GM23338 (cell line): ENCODE measurements around the gene CASP2. TPM values are rescaled to one million over a fixed set of nuclear protein-coding genes. Genes with fewer than 3 reads are reported as not detected.

Experiments
- ATAC-seq: fragments of 200-7000 bp; cut with Tn5 transposase; 3 replicates; pipeline ENCODE4 v1.9.1; 2020
- DNase-seq: peaks from one replicate; pipeline ENCODE4 v3.0.0-alpha.2; 2015; ENCODE audit warnings: low spot score
- H2AFZ ChIP-seq: fragments of 200-600 bp; sonication (generic); 2 replicates; pipeline ENCODE4 v1.8.0; 2016; ENCODE audit warnings: antibody characterized with exemption, mild to moderate bottlenecking, moderate library complexity
- H3F3A ChIP-seq: fragments of 200-600 bp; sonication (generic); replicated peaks from 2 replicates; pipeline ENCODE4 v1.8.0; 2017; ENCODE audit warnings: antibody characterized with exemption, mixed run types, low read depth
- H3K27ac ChIP-seq: fragments of 200-600 bp; sonication (generic); 2 replicates; pipeline ENCODE4 v1.6.1; 2016; ENCODE audit warnings: low read depth
- H3K27me3 ChIP-seq: fragments of 200-600 bp; sonication (generic); 2 replicates; pipeline ENCODE4 v1.8.0; 2016; ENCODE audit warnings: mild to moderate bottlenecking, mixed run types, moderate library complexity; ENCODE audit not compliant: insufficient read depth
- H3K36me3 ChIP-seq: fragments of 200-600 bp; sonication (generic); 2 replicates; pipeline ENCODE4 v1.8.0; 2016; ENCODE audit warnings: mild to moderate bottlenecking; ENCODE audit not compliant: insufficient read depth
- H3K4me1 ChIP-seq: fragments of 200-600 bp; sonication (generic); 2 replicates; pipeline ENCODE4 v1.8.0; 2016; ENCODE audit warnings: mild to moderate bottlenecking, moderate library complexity; ENCODE audit not compliant: insufficient read depth
- H3K4me2 ChIP-seq: fragments of 200-600 bp; sonication (generic); 2 replicates; pipeline ENCODE4 v1.7.1; 2017; ENCODE audit warnings: mixed run types
- H3K4me3 ChIP-seq: fragments of 200-600 bp; sonication (generic); 2 replicates; pipeline ENCODE4 v1.6.1; 2016; ENCODE audit warnings: mixed run types
- H3K79me2 ChIP-seq: fragments of 200-600 bp; sonication (generic); replicated peaks from 2 replicates; pipeline ENCODE4 v1.8.0; 2017; ENCODE audit warnings: mild to moderate bottlenecking; ENCODE audit not compliant: insufficient read depth
- H3K9me2 ChIP-seq: fragments of 200-600 bp; sonication (generic); 2 replicates; pipeline ENCODE4 v1.8.0; 2017; ENCODE audit not compliant: insufficient read depth
- H4K20me1 ChIP-seq: fragments of 200-600 bp; sonication (generic); replicated peaks from 2 replicates; pipeline ENCODE4 v1.8.0; 2017; ENCODE audit warnings: mild to moderate bottlenecking; ENCODE audit not compliant: insufficient read depth
- H3K27ac Mint-ChIP-seq: 2 replicates; pipeline ENCODE4 v1.8.0; 2020; ENCODE audit warnings: inconsistent platforms, mild to moderate bottlenecking, moderate library complexity, mixed read lengths
- H3K27me3 Mint-ChIP-seq: 3 replicates; pipeline ENCODE4 v1.8.0; 2022; ENCODE audit warnings: low read depth, mild to moderate bottlenecking, moderate library complexity, mixed read lengths, inconsistent platforms; ENCODE audit not compliant: insufficient read depth, poor library complexity
- H3K36me3 Mint-ChIP-seq: 3 replicates; pipeline ENCODE4 v1.8.0; 2021; ENCODE audit warnings: low read depth, mild to moderate bottlenecking, inconsistent platforms, moderate library complexity, mixed read lengths
- H3K4me1 Mint-ChIP-seq: 3 replicates; pipeline ENCODE4 v1.8.0; 2020; ENCODE audit warnings: mild to moderate bottlenecking, inconsistent platforms, mixed read lengths
- H3K4me3 Mint-ChIP-seq: 3 replicates; pipeline ENCODE4 v1.8.0; 2021; ENCODE audit warnings: moderate library complexity, mild to moderate bottlenecking, inconsistent platforms, mixed read lengths
- H3K9me3 Mint-ChIP-seq: 3 replicates; pipeline ENCODE4 v1.8.0; 2020; ENCODE audit warnings: moderate library complexity, mild to moderate bottlenecking, inconsistent platforms, mixed read lengths
- CREB1 ChIP-seq: fragments of 250-450 bp; sonication (Bioruptor Pico); IDR thresholded peaks from 2 replicates; pipeline ENCODE4 v1.5.0; 2020; ENCODE audit warnings: low read depth, mild to moderate bottlenecking, moderate library complexity
- EZH2phosphoT487 ChIP-seq: fragments of 200-600 bp; sonication (generic); IDR thresholded peaks from one replicate; pipeline ENCODE4 v1.8.1; 2018; ENCODE audit warnings: antibody characterized with exemption; ENCODE audit not compliant: unreplicated experiment
- JUNB ChIP-seq: IDR thresholded peaks from one replicate; pipeline ENCODE4 v1.6.1; 2016; ENCODE audit warnings: antibody characterized with exemption; ENCODE audit not compliant: unreplicated experiment
- NANOG ChIP-seq: IDR thresholded peaks from 2 replicates; pipeline ENCODE4 v1.6.1; 2016; ENCODE audit warnings: antibody characterized with exemption, borderline replicate concordance
- POLR2AphosphoS5 ChIP-seq: IDR thresholded peaks from 2 replicates; pipeline ENCODE4 v1.6.1; 2016; ENCODE audit warnings: antibody characterized with exemption, low read depth
- STAT1 ChIP-seq: IDR thresholded peaks from one replicate; pipeline ENCODE4 v1.6.1; 2016; ENCODE audit warnings: antibody characterized with exemption; ENCODE audit not compliant: unreplicated experiment
- ZNF114 ChIP-seq: fragments of 250-450 bp; sonication (Bioruptor Pico); IDR thresholded peaks from 2 replicates; pipeline ENCODE4 v1.5.0; 2020; ENCODE audit warnings: mild to moderate bottlenecking, moderate library complexity
- ZNF331 ChIP-seq: fragments of 250-450 bp; sonication (Bioruptor Pico); IDR thresholded peaks from 2 replicates; pipeline ENCODE4 v1.5.0; 2020; ENCODE audit warnings: low read depth, mild to moderate bottlenecking, moderate library complexity
- polyA plus RNA-seq: library from polyadenylated mRNA; unstranded; fragments of >200 nt; fragmentation: Nextera tagmentation; extraction: Ambion mirVana; gene quantifications from 2 replicates; pipeline ENCODE4 v1.2.1, GENCODE V29; 2016
- total RNA-seq: library from RNA; depleted of rRNA; stranded (reverse); fragments of >200 nt; shearing (Covaris generic); gene quantifications from 2 replicates; pipeline ENCODE4 v1.2.3, GENCODE V29; 2014
- TF ChIP-seq, protein P1 (sequence below): IDR thresholded peaks from 2 replicates; pipeline ENCODE4 v1.6.1; 2016; ENCODE audit warnings: antibody characterized with exemption
- TF ChIP-seq, protein P2 (sequence below): IDR thresholded peaks from one replicate; pipeline ENCODE4 v1.6.1; 2018; ENCODE audit warnings: antibody characterized with exemption; ENCODE audit not compliant: unreplicated experiment
- TF ChIP-seq, protein P3 (sequence below), 2 experiments: fragments of 200-600 bp in 1 of 2; sonication (generic) in 1 of 2; conservative IDR thresholded peaks; 2 replicates each; pipeline versions ENCODE4 v1.5.1 to v1.6.1; 2016 to 2017; ENCODE audit warnings: antibody characterized with exemption in 2 of 2, low read depth in 2 of 2, mild to moderate bottlenecking in 2 of 2, moderate library complexity in 1 of 2

CASP2 gene
- total and polyA plus RNA-seq, 2 experiments from 2014 or later = 17.7 to 21.8 TPM

GRCh38 chr7:143242306-143242705 is 45.8 kb upstream of the CASP2 start (continued):
- TF ChIP-seq, protein P1, sequence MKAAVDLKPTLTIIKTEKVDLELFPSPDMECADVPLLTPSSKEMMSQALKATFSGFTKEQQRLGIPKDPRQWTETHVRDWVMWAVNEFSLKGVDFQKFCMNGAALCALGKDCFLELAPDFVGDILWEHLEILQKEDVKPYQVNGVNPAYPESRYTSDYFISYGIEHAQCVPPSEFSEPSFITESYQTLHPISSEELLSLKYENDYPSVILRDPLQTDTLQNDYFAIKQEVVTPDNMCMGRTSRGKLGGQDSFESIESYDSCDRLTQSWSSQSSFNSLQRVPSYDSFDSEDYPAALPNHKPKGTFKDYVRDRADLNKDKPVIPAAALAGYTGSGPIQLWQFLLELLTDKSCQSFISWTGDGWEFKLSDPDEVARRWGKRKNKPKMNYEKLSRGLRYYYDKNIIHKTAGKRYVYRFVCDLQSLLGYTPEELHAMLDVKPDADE = no peak
- TF ChIP-seq NANOG (no peak), CREB1 (CRISPR knock-in tag) (no peak), EZH2phosphoT487 (no peak), POLR2AphosphoS5 (no peak), JUNB (no peak), ZNF114 (CRISPR knock-in tag) (no peak)
- TF ChIP-seq, protein P2, sequence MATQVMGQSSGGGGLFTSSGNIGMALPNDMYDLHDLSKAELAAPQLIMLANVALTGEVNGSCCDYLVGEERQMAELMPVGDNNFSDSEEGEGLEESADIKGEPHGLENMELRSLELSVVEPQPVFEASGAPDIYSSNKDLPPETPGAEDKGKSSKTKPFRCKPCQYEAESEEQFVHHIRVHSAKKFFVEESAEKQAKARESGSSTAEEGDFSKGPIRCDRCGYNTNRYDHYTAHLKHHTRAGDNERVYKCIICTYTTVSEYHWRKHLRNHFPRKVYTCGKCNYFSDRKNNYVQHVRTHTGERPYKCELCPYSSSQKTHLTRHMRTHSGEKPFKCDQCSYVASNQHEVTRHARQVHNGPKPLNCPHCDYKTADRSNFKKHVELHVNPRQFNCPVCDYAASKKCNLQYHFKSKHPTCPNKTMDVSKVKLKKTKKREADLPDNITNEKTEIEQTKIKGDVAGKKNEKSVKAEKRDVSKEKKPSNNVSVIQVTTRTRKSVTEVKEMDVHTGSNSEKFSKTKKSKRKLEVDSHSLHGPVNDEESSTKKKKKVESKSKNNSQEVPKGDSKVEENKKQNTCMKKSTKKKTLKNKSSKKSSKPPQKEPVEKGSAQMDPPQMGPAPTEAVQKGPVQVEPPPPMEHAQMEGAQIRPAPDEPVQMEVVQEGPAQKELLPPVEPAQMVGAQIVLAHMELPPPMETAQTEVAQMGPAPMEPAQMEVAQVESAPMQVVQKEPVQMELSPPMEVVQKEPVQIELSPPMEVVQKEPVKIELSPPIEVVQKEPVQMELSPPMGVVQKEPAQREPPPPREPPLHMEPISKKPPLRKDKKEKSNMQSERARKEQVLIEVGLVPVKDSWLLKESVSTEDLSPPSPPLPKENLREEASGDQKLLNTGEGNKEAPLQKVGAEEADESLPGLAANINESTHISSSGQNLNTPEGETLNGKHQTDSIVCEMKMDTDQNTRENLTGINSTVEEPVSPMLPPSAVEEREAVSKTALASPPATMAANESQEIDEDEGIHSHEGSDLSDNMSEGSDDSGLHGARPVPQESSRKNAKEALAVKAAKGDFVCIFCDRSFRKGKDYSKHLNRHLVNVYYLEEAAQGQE = no peak

- H3K4me2 ChIP-seq = no peak overlapping the region
- no peaks in the 10 kb centered on the region for H3F3A ChIP-seq
- H3K9me3 Mint-ChIP-seq = no peaks in the 10 kb centered on the region
- H3K27ac Mint-ChIP-seq = no peak overlapping the region
- H3K27me3 Mint-ChIP-seq = no peaks in the 10 kb centered on the region
- ATAC-seq (no peak), DNase-seq (no peak)
- no peaks in the 10 kb centered on the region for H4K20me1 ChIP-seq
- H3K27me3 ChIP-seq = no peaks in the 10 kb centered on the region
- H3K27ac ChIP-seq = no peak overlapping the region
- H3K36me3 Mint-ChIP-seq = no peaks in the 10 kb centered on the region
- no peaks in the 10 kb centered on the region; the same call in 2 of the 3 replicates for H3K4me1 Mint-ChIP-seq
- H3K36me3 ChIP-seq = no peaks in the 10 kb centered on the region
- no peak overlapping the region for H2AFZ ChIP-seq
- no peaks in the 10 kb centered on the region for H3K79me2 ChIP-seq
- no peak overlapping the region for H3K4me3 Mint-ChIP-seq
- no peak overlapping the region for H3K4me3 ChIP-seq
- H3K9me2 ChIP-seq = no peaks in the 10 kb centered on the region
- no peaks in the 10 kb centered on the region for H3K4me1 ChIP-seq
- TF ChIP-seq, protein P2 = no peak
- no peak for TF ChIP-seq JUNB
- no peak for TF ChIP-seq CREB1 (CRISPR knock-in tag)
- TF ChIP-seq ZNF114 (CRISPR knock-in tag) = no peak
- TF ChIP-seq, protein P3, sequence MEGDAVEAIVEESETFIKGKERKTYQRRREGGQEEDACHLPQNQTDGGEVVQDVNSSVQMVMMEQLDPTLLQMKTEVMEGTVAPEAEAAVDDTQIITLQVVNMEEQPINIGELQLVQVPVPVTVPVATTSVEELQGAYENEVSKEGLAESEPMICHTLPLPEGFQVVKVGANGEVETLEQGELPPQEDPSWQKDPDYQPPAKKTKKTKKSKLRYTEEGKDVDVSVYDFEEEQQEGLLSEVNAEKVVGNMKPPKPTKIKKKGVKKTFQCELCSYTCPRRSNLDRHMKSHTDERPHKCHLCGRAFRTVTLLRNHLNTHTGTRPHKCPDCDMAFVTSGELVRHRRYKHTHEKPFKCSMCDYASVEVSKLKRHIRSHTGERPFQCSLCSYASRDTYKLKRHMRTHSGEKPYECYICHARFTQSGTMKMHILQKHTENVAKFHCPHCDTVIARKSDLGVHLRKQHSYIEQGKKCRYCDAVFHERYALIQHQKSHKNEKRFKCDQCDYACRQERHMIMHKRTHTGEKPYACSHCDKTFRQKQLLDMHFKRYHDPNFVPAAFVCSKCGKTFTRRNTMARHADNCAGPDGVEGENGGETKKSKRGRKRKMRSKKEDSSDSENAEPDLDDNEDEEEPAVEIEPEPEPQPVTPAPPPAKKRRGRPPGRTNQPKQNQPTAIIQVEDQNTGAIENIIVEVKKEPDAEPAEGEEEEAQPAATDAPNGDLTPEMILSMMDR (conservative IDR thresholded peaks at IDR 0.05; ENCODE audit: low read depth in 2 of 2) = no peak
- TF ChIP-seq ZNF331 (CRISPR knock-in tag) = no peak
- no peak for TF ChIP-seq NANOG
- no peak for TF ChIP-seq POLR2AphosphoS5
- TF ChIP-seq STAT1 = no peak
- TF ChIP-seq EZH2phosphoT487 = no peak
Observed at GRCh38 chr7:143243111-143243510, 45.0 kb upstream of the CASP2 start.
